HCT116 (cell line): ENCODE measurements around the gene C4orf17. TPM values are rescaled to one million over a fixed set of nuclear protein-coding genes. Genes with fewer than 3 reads are reported as not detected.
"Not testable (repeated sequence)": the region's sequence is repeated elsewhere in the genome, so short reads cannot be mapped to it uniquely, and the experiment has no call there.

Experiments
- ATAC-seq: fragments of 200-7000 bp; cut with Tn5 transposase; 2 replicates; pipeline ENCODE4 v1.9.1; 2020; ENCODE audit warnings: mild to moderate bottlenecking, moderate library complexity
- BruUV-seq: library from RNA; stranded (reverse); fragments of 400-500 nt; replicated peaks from 2 replicates; lab custom pipeline; 2021; lab: Mats Ljungman, UMichigan
- CTCF ChIA-PET: fragments of 300-600 bp; sonication (Branson Sonifier 250); formaldehyde crosslinking; loops from one replicate; lab custom pipeline; 2021; ENCODE audit warnings: antibody characterized with exemption; lab: Charles Lee
- POLR2A ChIA-PET: fragments of 300-600, 350-600 bp; sonication (Branson Sonifier 250); formaldehyde crosslinking; loops from one replicate; lab custom pipeline; 2021; ENCODE audit warnings: antibody characterized with exemption; lab: Charles Lee
- RAD21 ChIA-PET, 2 experiments: fragments of 300-600 bp; sonication (Branson Sonifier 250); formaldehyde crosslinking; loops; one replicate each; lab custom pipeline; 2023; ENCODE audit warnings: low total read pairs in 2 of 2; ENCODE audit not compliant: uncharacterized antibody in 2 of 2, unreplicated experiment in 2 of 2, low non-redundant PET in 1 of 2; lab: Charles Lee
- DNase-seq: peaks from one replicate; pipeline ENCODE4 v3.0.0-alpha.2; 2010; ENCODE audit warnings: low read depth, low spot score
- H2AFZ ChIP-seq: fragments of 200-600 bp; shearing (Covaris generic), sonication (generic); 2 replicates; pipeline ENCODE4 v1.6.1; 2017; ENCODE audit warnings: low read depth, mixed run types, mixed read lengths, antibody characterized with exemption, low read length; ENCODE audit not compliant: poor library complexity, severe bottlenecking
- H3K27ac ChIP-seq: 2 replicates; pipeline ENCODE4 v1.5.1; 2012; ENCODE audit warnings: low read depth, low read length
- H3K27me3 ChIP-seq: fragments of 200-600 bp; sonication (generic); 2 replicates; pipeline ENCODE4 v1.6.1; 2016; ENCODE audit warnings: mixed run types, low read length, mixed read lengths; ENCODE audit not compliant: insufficient read depth
- H3K36me3 ChIP-seq, 2 experiments: fragments of 200-500 bp in 1 of 2; fragments of 200-600 bp in 1 of 2; sonication (Bioruptor generic) in 1 of 2; sonication (generic) in 1 of 2; 2 replicates each; pipeline versions ENCODE4 v1.5.1 to v1.6.1; 2014 to 2016; ENCODE audit warnings: low read length in 2 of 2, inconsistent platforms in 1 of 2, mixed read lengths in 1 of 2, mixed run types in 1 of 2; ENCODE audit not compliant: insufficient read depth in 2 of 2, control insufficient read depth in 1 of 2
- H3K4me1 ChIP-seq, 2 experiments: fragments of 200-600 bp in 1 of 2; sonication (generic) in 1 of 2; 2 replicates each; pipeline versions ENCODE4 v1.5.1 to v1.6.1; 2012 to 2017; ENCODE audit warnings: low read length in 2 of 2, inconsistent platforms in 1 of 2, mild to moderate bottlenecking in 1 of 2, mixed read lengths in 1 of 2, mixed run types in 1 of 2, moderate library complexity in 1 of 2; ENCODE audit not compliant: insufficient read depth in 2 of 2, control insufficient read depth in 1 of 2
- H3K4me2 ChIP-seq: fragments of 200-600 bp; sonication (generic); 2 replicates; pipeline ENCODE4 v1.6.1; 2017; ENCODE audit warnings: mixed run types, low read length, mixed read lengths
- H3K4me3 ChIP-seq, 2 experiments: fragments of 200-600 bp in 1 of 2; sonication (generic) in 1 of 2; replicated peaks in 1 of 2; 2 replicates each; pipeline ENCODE4 v1.5.1; 2011 to 2016; ENCODE audit warnings: low read length in 2 of 2, control low read depth in 1 of 2, low read depth in 1 of 2, mild to moderate bottlenecking in 1 of 2, mixed read lengths in 1 of 2, mixed run types in 1 of 2
- H3K79me2 ChIP-seq: fragments of 200-600 bp; sonication (generic); 2 replicates; pipeline ENCODE4 v1.6.1; 2017; ENCODE audit warnings: mild to moderate bottlenecking, mixed run types, low read length, moderate library complexity, mixed read lengths; ENCODE audit not compliant: insufficient read depth
- H3K9ac ChIP-seq: fragments of 200-600 bp; sonication (generic); 2 replicates; pipeline ENCODE4 v1.6.1; 2016; ENCODE audit warnings: low read length, mixed read lengths
- H3K9me2 ChIP-seq: fragments of 200-600 bp; sonication (generic), shearing (Covaris generic); 2 replicates; pipeline ENCODE4 v1.6.1; 2017; ENCODE audit warnings: mixed run types, mild to moderate bottlenecking, moderate library complexity; ENCODE audit not compliant: insufficient read depth
- H3K9me3 ChIP-seq, 2 experiments: fragments of 200-500 bp in 1 of 2; fragments of 200-600 bp in 1 of 2; sonication (Bioruptor generic) in 1 of 2; sonication (generic) in 1 of 2; 2 replicates each; pipeline ENCODE4 v1.6.1; 2014 to 2017; ENCODE audit warnings: low read length in 2 of 2, mixed read lengths in 2 of 2, inconsistent platforms in 1 of 2, low read depth in 1 of 2, mild to moderate bottlenecking in 1 of 2, mixed run types in 1 of 2, moderate library complexity in 1 of 2; ENCODE audit not compliant: control insufficient read depth in 1 of 2, insufficient read depth in 1 of 2
- H4K20me1 ChIP-seq: fragments of 200-600 bp; sonication (generic), shearing (Covaris generic); 2 replicates; pipeline ENCODE4 v1.6.1; 2017; ENCODE audit warnings: mixed run types, mild to moderate bottlenecking, moderate library complexity; ENCODE audit not compliant: insufficient read depth
- CBX3 ChIP-seq: IDR thresholded peaks from 2 replicates; pipeline ENCODE4 v1.6.1; 2012; ENCODE audit warnings: low read depth
- EZH2phosphoT487 ChIP-seq: fragments of 200-600 bp; IDR thresholded peaks from 2 replicates; pipeline ENCODE4 v1.6.1; 2018; ENCODE audit warnings: antibody characterized with exemption, borderline replicate concordance
- FOSL1 ChIP-seq: IDR thresholded peaks from 2 replicates; pipeline ENCODE4 v1.6.1; 2012; ENCODE audit warnings: low read depth
- POLR2AphosphoS5 ChIP-seq: IDR thresholded peaks from 2 replicates; pipeline ENCODE4 v1.6.1; 2011; ENCODE audit warnings: mild to moderate bottlenecking, low read depth, low read length, moderate library complexity
- SIN3A ChIP-seq: IDR thresholded peaks from 2 replicates; pipeline ENCODE4 v1.6.1; 2012; ENCODE audit warnings: low read depth
- TCF7L2 ChIP-seq: IDR thresholded peaks from 2 replicates; pipeline ENCODE4 v1.7.0; 2011; ENCODE audit warnings: borderline replicate concordance, inconsistent platforms; ENCODE audit not compliant: insufficient read depth, insufficient read length; ENCODE audit errors: extremely low read depth
- ZBTB33 ChIP-seq: IDR thresholded peaks from 2 replicates; pipeline ENCODE4 v1.6.1; 2011; ENCODE audit warnings: mild to moderate bottlenecking, low read length, moderate library complexity; ENCODE audit not compliant: insufficient replicate concordance; ENCODE audit errors: extremely low read depth
- intact Hi-C: fragments of 100-400 bp; cut with micrococcal nuclease; formaldehyde crosslinking; loops from 2 replicates; pipeline ENCODE4 v1.10.0; 2022
- total RNA-seq: library from RNA; stranded (reverse); gene quantifications from one replicate; pipeline ENCODE4 v1.2.1, GENCODE V29; 2021; ENCODE audit not compliant: unreplicated experiment
- TF ChIP-seq, protein P1 (sequence below), 3 experiments: fragments of 200-600 bp in 1 of 3; sonication (generic) in 1 of 3; IDR thresholded peaks in 2 of 3; conservative IDR thresholded peaks in 1 of 3; 2 replicates each; pipeline ENCODE4 v1.5.1; 2012 to 2017; ENCODE audit warnings: low read depth in 2 of 3, low read length in 2 of 3, antibody characterized with exemption in 1 of 3, borderline replicate concordance in 1 of 3, control low read depth in 1 of 3, mild to moderate bottlenecking in 1 of 3, mixed read lengths in 1 of 3, mixed run types in 1 of 3, moderate library complexity in 1 of 3; ENCODE audit not compliant: insufficient read depth in 1 of 3
- TF ChIP-seq, protein P2 (sequence below): IDR thresholded peaks from 2 replicates; pipeline ENCODE4 v1.6.1; 2012; ENCODE audit warnings: low read depth

C4orf17 gene
- total RNA-seq, 1 experiment from 2014 or later: not detected

- ChIA-PET POLR2A (no interaction called here), CTCF (no interaction called here), RAD21 (no interaction called here)
- Histone ChIP-seq H4K20me1 (no peaks in the 10 kb centered on the region), H3K79me2 (no peaks in the 10 kb centered on the region), H3K9ac (no peak overlapping the region), H3K9me2 (no peaks in the 10 kb centered on the region), H3K4me2 (no peak overlapping the region), H3K4me3 (no peak overlapping the region), H3K27me3 (no peaks in the 10 kb centered on the region), H3K9me3 (no peaks in the 10 kb centered on the region), H3K36me3 (no peaks in the 10 kb centered on the region), H2AFZ (no peak overlapping the region), H3K27ac (no peak overlapping the region), H3K4me1 (no peaks in the 10 kb centered on the region)
- no peak for TF ChIP-seq POLR2AphosphoS5
- TF ChIP-seq ZBTB33: no peak
- TF ChIP-seq, protein P1, sequence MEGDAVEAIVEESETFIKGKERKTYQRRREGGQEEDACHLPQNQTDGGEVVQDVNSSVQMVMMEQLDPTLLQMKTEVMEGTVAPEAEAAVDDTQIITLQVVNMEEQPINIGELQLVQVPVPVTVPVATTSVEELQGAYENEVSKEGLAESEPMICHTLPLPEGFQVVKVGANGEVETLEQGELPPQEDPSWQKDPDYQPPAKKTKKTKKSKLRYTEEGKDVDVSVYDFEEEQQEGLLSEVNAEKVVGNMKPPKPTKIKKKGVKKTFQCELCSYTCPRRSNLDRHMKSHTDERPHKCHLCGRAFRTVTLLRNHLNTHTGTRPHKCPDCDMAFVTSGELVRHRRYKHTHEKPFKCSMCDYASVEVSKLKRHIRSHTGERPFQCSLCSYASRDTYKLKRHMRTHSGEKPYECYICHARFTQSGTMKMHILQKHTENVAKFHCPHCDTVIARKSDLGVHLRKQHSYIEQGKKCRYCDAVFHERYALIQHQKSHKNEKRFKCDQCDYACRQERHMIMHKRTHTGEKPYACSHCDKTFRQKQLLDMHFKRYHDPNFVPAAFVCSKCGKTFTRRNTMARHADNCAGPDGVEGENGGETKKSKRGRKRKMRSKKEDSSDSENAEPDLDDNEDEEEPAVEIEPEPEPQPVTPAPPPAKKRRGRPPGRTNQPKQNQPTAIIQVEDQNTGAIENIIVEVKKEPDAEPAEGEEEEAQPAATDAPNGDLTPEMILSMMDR (IDR thresholded peaks at IDR 0.05 in 2 of 3, conservative IDR thresholded peaks at IDR 0.05 in 1 of 3; ENCODE audit: borderline replicate concordance in 1 of 3, insufficient read depth in 1 of 3, low read depth in 2 of 3, low read length in 2 of 3): no peak
- no peak for TF ChIP-seq FOSL1
- TF ChIP-seq CBX3: no peak
- TF ChIP-seq TCF7L2: no peak
- no peak for TF ChIP-seq SIN3A
- TF ChIP-seq, protein P2, sequence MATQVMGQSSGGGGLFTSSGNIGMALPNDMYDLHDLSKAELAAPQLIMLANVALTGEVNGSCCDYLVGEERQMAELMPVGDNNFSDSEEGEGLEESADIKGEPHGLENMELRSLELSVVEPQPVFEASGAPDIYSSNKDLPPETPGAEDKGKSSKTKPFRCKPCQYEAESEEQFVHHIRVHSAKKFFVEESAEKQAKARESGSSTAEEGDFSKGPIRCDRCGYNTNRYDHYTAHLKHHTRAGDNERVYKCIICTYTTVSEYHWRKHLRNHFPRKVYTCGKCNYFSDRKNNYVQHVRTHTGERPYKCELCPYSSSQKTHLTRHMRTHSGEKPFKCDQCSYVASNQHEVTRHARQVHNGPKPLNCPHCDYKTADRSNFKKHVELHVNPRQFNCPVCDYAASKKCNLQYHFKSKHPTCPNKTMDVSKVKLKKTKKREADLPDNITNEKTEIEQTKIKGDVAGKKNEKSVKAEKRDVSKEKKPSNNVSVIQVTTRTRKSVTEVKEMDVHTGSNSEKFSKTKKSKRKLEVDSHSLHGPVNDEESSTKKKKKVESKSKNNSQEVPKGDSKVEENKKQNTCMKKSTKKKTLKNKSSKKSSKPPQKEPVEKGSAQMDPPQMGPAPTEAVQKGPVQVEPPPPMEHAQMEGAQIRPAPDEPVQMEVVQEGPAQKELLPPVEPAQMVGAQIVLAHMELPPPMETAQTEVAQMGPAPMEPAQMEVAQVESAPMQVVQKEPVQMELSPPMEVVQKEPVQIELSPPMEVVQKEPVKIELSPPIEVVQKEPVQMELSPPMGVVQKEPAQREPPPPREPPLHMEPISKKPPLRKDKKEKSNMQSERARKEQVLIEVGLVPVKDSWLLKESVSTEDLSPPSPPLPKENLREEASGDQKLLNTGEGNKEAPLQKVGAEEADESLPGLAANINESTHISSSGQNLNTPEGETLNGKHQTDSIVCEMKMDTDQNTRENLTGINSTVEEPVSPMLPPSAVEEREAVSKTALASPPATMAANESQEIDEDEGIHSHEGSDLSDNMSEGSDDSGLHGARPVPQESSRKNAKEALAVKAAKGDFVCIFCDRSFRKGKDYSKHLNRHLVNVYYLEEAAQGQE: no peak
- TF ChIP-seq EZH2phosphoT487: no peak
- intact Hi-C loops: no loop called here
- no TSS peak for BruUV-seq
- no peak for DNase-seq
- ATAC-seq: no peak
Measured at GRCh38 chr4:99529956-99530355, 19.1 kb downstream of the C4orf17 start.

GRCh38 chr4:99534699-99535098 lies 23.9 kb downstream of the C4orf17 start:
- H3K36me3 ChIP-seq, H3K9me3 ChIP-seq, H3K9ac ChIP-seq, BruUV-seq, H2AFZ ChIP-seq, H3K27me3 ChIP-seq, H3K4me2 ChIP-seq, RAD21 ChIA-PET, H3K9me2 ChIP-seq, intact Hi-C loops, H3K4me1 ChIP-seq, H4K20me1 ChIP-seq, DNase-seq, POLR2A ChIA-PET, ATAC-seq, H3K27ac ChIP-seq, CTCF ChIA-PET, H3K4me3 ChIP-seq, H3K79me2 ChIP-seq: not testable (repeated sequence)
